Urinary bladder (tissue), 4 donors: Measurements from ENCODE around the gene FHAD1. TPM values are rescaled to one million over a fixed set of nuclear protein-coding genes. Genes with fewer than 3 reads are reported as not detected.
A peak's percentile ranks its signal among the peaks of the same experiment; 100 is the strongest.

Source experiments
- DNase-seq: peaks from one replicate; pipeline ENCODE4 v3.0.0-alpha.2; 2015; ENCODE audit errors: extremely low spot score
- H3K27ac ChIP-seq: one replicate; pipeline ENCODE4 v1.5.1; 2013; ENCODE audit warnings: low read depth, mild to moderate bottlenecking, moderate library complexity
- H3K36me3 ChIP-seq: one replicate; pipeline ENCODE4 v1.6.1; 2013; ENCODE audit warnings: mild to moderate bottlenecking, moderate library complexity; ENCODE audit not compliant: insufficient read depth
- H3K4me1 ChIP-seq: one replicate; pipeline ENCODE4 v1.6.1; 2013; ENCODE audit warnings: mild to moderate bottlenecking, moderate library complexity; ENCODE audit not compliant: insufficient read depth
- H3K4me3 ChIP-seq: one replicate; pipeline ENCODE4 v1.5.1; 2013; ENCODE audit warnings: low read depth, low read length
- WGBS: extraction: QIAGEN DNeasy Blood & Tissue Kit; methylation state at CpG from one replicate; pipeline ENCODE4 v1.1.7; 2013; 5-methylcytosine and 5-hydroxymethylcytosine counted together
- polyA plus RNA-seq: library from polyadenylated mRNA; stranded (reverse); fragments of 200-250 nt; gene quantifications from one replicate; pipeline ENCODE4 v1.2.3, GENCODE V29; 2013
- total RNA-seq: library from RNA; depleted of rRNA; stranded (reverse); fragments of >200 nt; gene quantifications from one replicate; pipeline ENCODE4 v1.2.3, GENCODE V29; 2014
- donor health status: healthy with polysubstance abuse.
- donor health status: healthy.

FHAD1 gene
- total and polyA plus RNA-seq, 2 donors: 0.38 to 2.0 TPM

GRCh38 chr1:15354580-15354965 is 107.5 kb downstream of the FHAD1 start:
- DNase-seq: no peak
- WGBS: 69% methylated on average over 6 of the region's 6 CpGs

GRCh38 chr1:15355968-15356625 is 109.1 kb downstream of the FHAD1 start:
- Histone ChIP-seq H3K4me1 (no peaks in the 10 kb centered on the region), H3K4me3 (no peak overlapping the region), H3K27ac (no peak overlapping the region), H3K36me3 (no peaks in the 10 kb centered on the region)
- 91% methylated on average over 16 of the region's 16 CpGs for WGBS
- DNase-seq: no peak

More at GRCh38 chr1:15354580-15354965, 107.5 kb downstream of the FHAD1 start:
- no peak overlapping the region for H3K27ac ChIP-seq
- no peaks in the 10 kb centered on the region for H3K4me1 ChIP-seq
- no peaks in the 10 kb centered on the region for H3K36me3 ChIP-seq
- no peak overlapping the region for H3K4me3 ChIP-seq

DNA sequence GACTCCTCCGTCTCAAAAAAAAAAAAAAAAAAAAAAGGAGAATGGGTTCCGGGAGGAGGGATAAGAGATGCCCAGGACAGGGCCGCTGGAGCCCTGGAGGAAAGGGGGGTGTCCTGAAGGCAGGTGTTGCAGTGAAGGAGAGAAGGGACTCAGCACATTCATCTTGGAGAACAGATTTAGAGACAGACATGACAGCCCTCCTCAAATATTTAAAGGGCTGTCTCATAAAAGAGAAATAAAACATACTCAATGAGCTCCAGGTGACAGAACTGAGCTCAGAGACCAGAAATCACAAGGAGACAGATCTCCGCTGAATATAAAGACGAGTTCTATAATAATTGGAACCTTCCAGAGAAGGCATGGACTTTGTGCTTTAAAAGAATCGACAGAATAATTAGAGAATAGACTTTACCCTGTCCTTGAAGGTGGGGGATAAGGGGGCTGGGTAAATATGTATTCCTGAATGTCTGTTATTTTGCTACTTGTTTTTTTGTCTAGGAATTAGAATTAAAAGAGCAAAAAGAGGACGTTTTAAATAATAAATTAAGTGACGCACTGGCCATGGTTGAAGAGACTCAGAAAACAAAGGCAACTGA is 110.7 kb downstream of the FHAD1 start:
- DNase-seq: no peak
- no peaks in the 10 kb centered on the region for H3K4me1 ChIP-seq
- H3K36me3 ChIP-seq: no peaks in the 10 kb centered on the region
- WGBS: 90% methylated on average over 8 of the region's 8 CpGs
- H3K27ac ChIP-seq: no peak overlapping the region
- no peak overlapping the region for H3K4me3 ChIP-seq

GRCh38 chr1:15358565-15359133 is 111.6 kb downstream of the FHAD1 start:
- WGBS: 88% methylated on average over 20 of the region's 20 CpGs
- Histone ChIP-seq H3K4me3 (no peak overlapping the region), H3K27ac (no peak overlapping the region), H3K4me1 (no peaks in the 10 kb centered on the region), H3K36me3 (no peaks in the 10 kb centered on the region)
- no peak for DNase-seq

DNA sequence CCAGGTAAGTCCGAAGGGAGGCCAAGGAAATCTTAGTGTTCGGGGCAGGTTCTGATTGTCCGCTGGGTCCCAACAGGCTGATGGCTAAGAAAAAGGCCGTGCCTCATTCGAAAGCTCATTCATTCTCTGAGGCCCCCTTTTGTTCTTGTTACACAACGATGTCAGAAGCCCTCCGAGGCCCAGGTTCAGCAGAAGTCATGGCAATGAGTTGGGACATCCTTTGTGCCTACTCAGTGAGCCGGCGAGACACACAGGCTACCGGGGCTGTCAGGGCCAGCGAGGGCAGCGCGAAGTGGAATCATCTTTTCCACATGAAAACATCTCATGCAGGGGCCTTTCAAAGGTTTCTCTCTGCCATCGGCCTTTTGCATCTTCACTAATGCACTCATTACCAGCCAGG is 113.7 kb downstream of the FHAD1 start:
- no peaks in the 10 kb centered on the region for H3K4me1 ChIP-seq
- WGBS: 92% methylated on average over 14 of the region's 14 CpGs
- H3K4me3 ChIP-seq: no peak overlapping the region
- no peaks in the 10 kb centered on the region for H3K36me3 ChIP-seq
- no peak for DNase-seq
- H3K27ac ChIP-seq: no peak overlapping the region

DNA sequence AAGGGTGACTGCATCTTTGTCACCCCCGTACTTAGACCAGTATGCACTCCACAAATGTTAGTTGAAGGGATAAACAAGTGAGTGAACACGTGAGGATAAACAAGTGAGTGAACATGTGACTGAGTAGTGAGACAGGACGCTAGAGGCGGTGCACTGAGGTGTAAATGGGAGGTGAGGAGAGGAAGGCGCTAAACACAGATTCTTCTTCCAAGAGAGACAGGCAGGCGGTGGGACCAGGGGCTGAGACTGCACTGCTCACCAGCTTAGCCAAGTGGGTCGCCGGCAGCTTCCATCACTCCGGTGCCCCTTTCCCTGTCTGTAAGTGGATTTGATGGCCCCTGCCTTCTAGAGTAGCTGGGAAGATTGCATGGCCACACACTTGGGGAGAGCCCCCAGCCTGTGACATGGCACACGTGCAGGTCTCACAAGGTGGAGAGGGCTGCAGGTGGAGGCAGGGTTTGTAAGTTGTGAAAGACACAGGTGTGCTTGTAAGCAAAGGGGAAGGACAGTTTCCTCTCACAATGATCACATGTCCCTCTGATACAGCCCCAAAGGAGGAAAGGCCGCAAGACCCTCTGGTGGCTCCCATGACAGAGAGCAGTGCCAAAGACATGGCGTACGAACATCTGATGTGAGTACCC is 115.2 kb downstream of the FHAD1 start:
- Histone ChIP-seq H3K4me1 (no peaks in the 10 kb centered on the region), H3K27ac (no peak overlapping the region), H3K4me3 (no peak overlapping the region), H3K36me3 (no peaks in the 10 kb centered on the region)
- no peak for DNase-seq
- 93% methylated on average over 13 of the region's 13 CpGs for WGBS

DNA sequence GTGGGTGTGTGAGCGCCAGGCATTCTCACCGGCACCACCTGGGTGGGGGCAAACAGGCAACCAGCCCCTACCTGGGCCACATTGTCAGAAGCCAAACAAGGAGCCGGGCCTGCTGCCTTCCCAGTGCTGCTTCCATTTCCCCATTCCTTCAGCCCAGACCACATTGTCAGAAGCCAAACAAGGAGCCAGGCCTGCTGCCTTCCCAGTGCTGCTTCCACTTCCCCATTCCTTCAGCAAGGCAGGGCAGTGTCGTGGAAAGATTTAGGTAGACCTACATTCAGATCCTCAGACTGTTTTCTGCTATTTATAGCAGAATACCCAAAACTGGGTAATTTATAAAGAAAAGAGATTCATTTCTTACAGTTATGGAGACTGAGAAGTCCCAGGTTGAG is 115.7 kb downstream of the FHAD1 start:
- no peak overlapping the region for H3K27ac ChIP-seq
- 94% methylated on average over 4 of the region's 4 CpGs for WGBS
- H3K4me1 ChIP-seq: no peaks in the 10 kb centered on the region
- no peak overlapping the region for H3K4me3 ChIP-seq
- DNase-seq: no peak
- no peaks in the 10 kb centered on the region for H3K36me3 ChIP-seq

DNA sequence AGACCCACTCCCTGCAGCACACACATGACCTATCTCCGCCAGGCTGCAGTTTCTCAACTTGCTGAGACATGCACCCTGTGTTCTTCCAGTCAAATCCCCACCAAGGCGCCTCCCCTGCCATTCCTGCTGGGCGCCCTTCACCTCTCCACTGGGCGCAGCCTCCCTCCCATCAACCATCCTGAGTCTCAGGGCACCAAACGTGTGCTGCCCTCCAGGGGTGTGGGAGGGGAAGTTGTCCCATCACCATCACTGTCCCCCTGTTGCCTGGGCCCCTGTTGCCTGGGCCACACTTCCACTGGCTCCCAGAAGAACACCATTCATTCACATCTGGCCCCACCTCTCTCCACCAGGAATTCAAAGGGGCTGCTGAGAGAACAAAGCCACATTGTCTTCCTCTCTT is 117.7 kb downstream of the FHAD1 start:
- 93% methylated on average over 5 of the region's 5 CpGs for WGBS
- H3K36me3 ChIP-seq: no peaks in the 10 kb centered on the region
- H3K4me1 ChIP-seq: no peaks in the 10 kb centered on the region
- no peak overlapping the region for H3K4me3 ChIP-seq
- H3K27ac ChIP-seq: no peak overlapping the region
- DNase-seq: no peak

DNA sequence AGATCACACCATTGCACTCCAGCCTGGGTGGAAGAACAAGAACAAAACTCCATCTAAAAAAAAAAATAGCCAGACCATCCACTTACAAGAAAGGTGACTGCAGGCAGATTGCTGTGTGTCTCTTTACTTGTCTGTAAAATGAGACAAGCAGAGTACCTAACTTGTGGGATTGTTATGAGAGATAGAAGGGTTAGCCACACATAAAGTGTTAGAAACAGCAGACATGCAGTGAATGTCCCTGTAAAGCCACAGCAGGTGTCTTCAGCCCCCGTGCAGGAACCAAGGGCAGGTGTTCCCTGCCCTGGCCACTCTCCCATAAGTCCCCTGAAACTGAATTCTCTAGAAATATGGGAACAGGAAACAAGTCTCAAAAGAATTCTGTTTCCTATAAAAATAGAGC is 121.9 kb downstream of the FHAD1 start:
- 78% methylated on average over 1 of the region's 1 CpG for WGBS
- H3K4me3 ChIP-seq: no peak overlapping the region
- H3K27ac ChIP-seq: no peak overlapping the region
- H3K36me3 ChIP-seq: no peaks in the 10 kb centered on the region
- DNase-seq: no peak
- H3K4me1 ChIP-seq: no peaks in the 10 kb centered on the region

DNA sequence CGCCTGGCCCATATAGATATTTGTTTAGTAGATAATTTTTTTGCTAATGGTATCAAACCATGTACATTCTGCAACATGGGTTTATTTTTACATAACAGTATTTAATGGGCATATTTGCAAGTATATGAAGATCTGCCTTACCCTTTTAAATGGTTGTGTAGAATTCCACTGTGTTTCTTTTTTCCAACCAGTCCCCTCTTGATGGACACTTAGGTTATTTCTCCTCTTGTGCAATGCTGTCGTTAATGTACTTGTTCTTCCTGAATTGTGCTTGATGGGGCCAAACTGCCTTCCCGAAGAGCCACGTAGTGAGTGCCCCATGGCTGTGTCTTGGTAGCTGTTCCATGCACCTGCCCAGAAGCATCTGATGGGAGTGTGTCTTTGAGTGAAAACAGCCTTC is 123.2 kb downstream of the FHAD1 start:
- DNase-seq: no peak
- Histone ChIP-seq H3K36me3 (no peaks in the 10 kb centered on the region), H3K4me3 (no peak overlapping the region), H3K4me1 (no peaks in the 10 kb centered on the region), H3K27ac (no peak overlapping the region)
- WGBS: 81% methylated on average over 4 of the region's 4 CpGs

- peak overlapping the region; percentile 40 for H3K27ac ChIP-seq
- H3K4me1 ChIP-seq: no peaks in the 10 kb centered on the region
- H3K4me3 ChIP-seq: no peak overlapping the region
- 21% methylated on average over 16 of the region's 16 CpGs for WGBS
- peak; percentile 23 for DNase-seq
- no peaks in the 10 kb centered on the region for H3K36me3 ChIP-seq
These were observed 123.9 kb downstream of the FHAD1 start for GRCh38 chr1:15370781-15371520.

DNA sequence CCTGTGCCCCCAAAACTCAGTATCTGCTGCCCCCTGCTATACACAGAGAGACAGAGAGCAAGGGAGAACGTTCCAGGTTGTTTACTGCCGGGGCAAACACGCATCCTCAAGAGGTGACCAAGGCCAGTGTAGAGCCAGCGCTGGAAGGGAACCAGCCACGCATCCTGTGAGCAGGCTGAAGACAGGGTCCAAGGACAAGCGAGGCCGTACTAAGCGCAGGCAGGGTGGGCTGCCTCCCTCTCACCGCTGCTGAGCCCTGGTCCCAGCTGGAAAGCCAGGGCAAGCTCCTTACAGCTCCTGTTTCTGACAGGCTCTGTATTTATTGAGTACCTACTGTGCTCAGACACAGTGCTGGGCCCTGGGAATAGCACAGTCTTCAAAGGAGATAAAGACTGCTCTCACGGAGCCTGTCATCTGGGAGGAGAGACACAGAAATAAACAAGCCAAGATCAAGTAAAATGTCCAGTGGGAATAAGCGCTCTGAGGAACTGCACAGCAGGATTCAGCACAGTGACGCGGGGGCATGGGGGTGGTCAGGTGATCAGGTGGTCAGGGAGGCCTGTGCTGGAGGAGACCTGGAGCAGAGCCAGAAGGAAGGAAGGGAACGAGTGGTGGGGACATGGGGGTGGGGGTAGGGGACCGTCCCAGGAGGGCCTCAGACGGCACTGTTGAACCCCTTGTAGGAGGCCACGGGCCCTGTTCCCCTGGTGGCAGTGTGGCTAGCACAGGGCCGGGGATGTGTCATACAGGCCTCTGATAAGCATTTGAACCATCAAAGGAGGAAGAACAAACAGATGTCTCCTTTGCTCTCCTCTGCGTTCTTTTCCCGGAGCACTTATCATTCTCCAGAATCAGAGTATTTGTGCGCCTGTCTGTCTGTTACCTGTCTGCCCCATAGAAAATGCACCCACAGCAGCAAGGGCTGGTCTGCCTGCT is 124.9 kb downstream of the FHAD1 start:
- 55% methylated on average over 21 of the region's 21 CpGs for WGBS
- DNase-seq: no peak
- H3K27ac ChIP-seq: peak overlapping the region; percentile 40

DNA sequence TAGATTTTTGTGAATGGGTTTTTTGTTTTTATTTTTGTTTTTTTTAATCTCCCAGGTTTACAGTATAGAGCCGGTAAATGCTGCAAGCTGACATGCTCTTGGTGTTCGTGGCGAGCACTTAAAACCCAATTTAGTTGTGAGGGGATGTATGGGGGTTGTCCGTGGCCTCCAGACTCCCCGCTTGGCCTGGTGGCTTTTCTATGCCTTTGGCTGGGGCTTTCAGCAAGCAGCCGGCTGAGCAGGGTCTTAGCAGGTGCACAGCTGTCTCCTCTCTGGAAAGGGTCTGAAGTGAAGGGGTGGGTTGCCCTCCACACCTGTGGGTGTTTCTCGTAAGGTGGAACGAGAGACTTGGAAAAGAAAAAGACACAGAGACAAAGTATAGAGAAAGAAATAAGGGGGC is 131.7 kb downstream of the FHAD1 start:
- WGBS: 94% methylated on average over 8 of the region's 8 CpGs

More for the DNA sequence above, 124.9 kb downstream of the FHAD1 start:
- Histone ChIP-seq H3K4me1 (no peaks in the 10 kb centered on the region), H3K36me3 (no peaks in the 10 kb centered on the region), H3K4me3 (no peak overlapping the region)

More for the DNA sequence above, 131.7 kb downstream of the FHAD1 start:
- Histone ChIP-seq H3K4me3 (no peak overlapping the region), H3K27ac (no peak overlapping the region), H3K4me1 (no peaks in the 10 kb centered on the region), H3K36me3 (no peaks in the 10 kb centered on the region)
- DNase-seq: no peak
